K562 (cell line): ENCODE results near the gene USP10. TPM values are rescaled to one million over a fixed set of nuclear protein-coding genes. Genes with fewer than 3 reads are reported as not detected.

ENCODE experiments used
- ATAC-seq: fragments of 200-7000 bp; cut with Tn5 transposase; 3 replicates; pipeline ENCODE4 v1.9.1; 2020; ENCODE audit warnings: moderate library complexity
- BruUV-seq: library from RNA; stranded (reverse); fragments of 400-500 nt; replicated peaks from 2 replicates; lab custom pipeline; 2021; lab: Mats Ljungman, UMichigan
- CTCF ChIA-PET: fragments of 300-600 bp; formaldehyde crosslinking; extraction: SDS; loops from one replicate; lab custom pipeline; 2021; ENCODE audit warnings: low intra/inter-chr PET ratio; lab: Yijun Ruan, JAX
- POLR2A ChIA-PET: fragments of 300-600, 350-650 bp; sonication (Branson Sonifier 250); formaldehyde crosslinking; extraction: SDS; loops from one replicate; lab custom pipeline; 2021; ENCODE audit warnings: antibody characterized with exemption, inconsistent platforms; lab: Yijun Ruan, JAX
- DNase-seq, 4 experiments: peaks; one replicate each; pipeline versions ENCODE4 v3.0.0 to v3.0.0-alpha.2; 2011 to 2018; ENCODE audit warnings: low spot score in 3 of 4, mixed read lengths in 3 of 4; ENCODE audit errors: extremely low read depth in 1 of 4
- FAIRE-seq: peaks from 2 replicates; lab custom pipeline; 2011; peaks lifted over from hg19 to GRCh38; lab: Jason Lieb, UNC
- H2AFZ ChIP-seq: 2 replicates; pipeline ENCODE4 v1.6.0; 2011; ENCODE audit warnings: low read depth, low read length, control low read depth, inconsistent platforms
- H3K27ac ChIP-seq: fragments of 200-600 bp; 3 replicates; pipeline ENCODE4 v1.8.0; 2011; ENCODE audit warnings: low read depth, mild to moderate bottlenecking, control low read depth, inconsistent platforms, low read length, moderate library complexity, mixed read lengths; ENCODE audit errors: extremely low read depth
- H3K27me3 ChIP-seq, 2 experiments: fragments of 300-600 bp in 1 of 2; 2 replicates in 1 of 2; 3 replicates in 1 of 2; pipeline versions ENCODE4 v1.6.0 to v1.8.0; 2011; ENCODE audit warnings: inconsistent platforms in 2 of 2, low read length in 2 of 2, mild to moderate bottlenecking in 1 of 2, mixed read lengths in 1 of 2, moderate library complexity in 1 of 2; ENCODE audit not compliant: control insufficient read depth in 2 of 2, insufficient read depth in 2 of 2
- H3K36me3 ChIP-seq: fragments of 300-600 bp; 3 replicates; pipeline ENCODE4 v1.8.0; 2011; ENCODE audit warnings: mild to moderate bottlenecking, low read length, inconsistent platforms; ENCODE audit not compliant: control insufficient read depth, insufficient read depth
- H3K4me1 ChIP-seq, 2 experiments: fragments of 200-600 bp in 1 of 2; replicated peaks in 1 of 2; 2 replicates in 1 of 2; 3 replicates in 1 of 2; pipeline versions ENCODE4 v1.5.1 to v1.8.0; 2011; ENCODE audit warnings: inconsistent platforms in 2 of 2, low read length in 2 of 2, mild to moderate bottlenecking in 1 of 2, mixed read lengths in 1 of 2, moderate library complexity in 1 of 2; ENCODE audit not compliant: control insufficient read depth in 2 of 2, insufficient read depth in 2 of 2
- H3K4me2 ChIP-seq: 2 replicates; pipeline ENCODE4 v1.6.1; 2011; ENCODE audit warnings: low read length, control low read depth, inconsistent platforms, mixed read lengths; ENCODE audit not compliant: insufficient read depth
- H3K4me3 ChIP-seq: fragments of 200-600 bp; sonication (generic), shearing (Covaris generic); 2 replicates; pipeline ENCODE4 v1.5.1; 2016; ENCODE audit warnings: control low read depth, inconsistent platforms
- H3K79me2 ChIP-seq: fragments of 200-600 bp; 3 replicates; pipeline ENCODE4 v1.8.0; 2011; ENCODE audit warnings: low read length, inconsistent platforms; ENCODE audit not compliant: control insufficient read depth, insufficient read depth
- H3K9ac ChIP-seq, 2 experiments: 2 replicates each; pipeline versions ENCODE4 v1.6.0 to v1.6.1; 2011; ENCODE audit warnings: low read depth in 2 of 2, low read length in 2 of 2, control low read depth in 1 of 2, inconsistent platforms in 1 of 2, mild to moderate bottlenecking in 1 of 2, mixed read lengths in 1 of 2; ENCODE audit not compliant: insufficient read depth in 1 of 2
- H3K9me1 ChIP-seq: one replicate; pipeline ENCODE4 v1.6.0; 2011; ENCODE audit warnings: inconsistent platforms, mild to moderate bottlenecking, low read length, moderate library complexity; ENCODE audit not compliant: control insufficient read depth, insufficient read depth
- H3K9me3 ChIP-seq: replicated peaks from 2 replicates; pipeline ENCODE4 v1.5.1; 2011; ENCODE audit warnings: low read depth, low read length, inconsistent platforms; ENCODE audit not compliant: control insufficient read depth, insufficient read depth
- H4K20me1 ChIP-seq: replicated peaks from 2 replicates; pipeline ENCODE4 v1.6.1; 2011; ENCODE audit warnings: low read length, inconsistent platforms, mixed read lengths; ENCODE audit not compliant: control insufficient read depth, insufficient read depth
- EZH2 ChIP-seq: IDR thresholded peaks from 2 replicates; pipeline ENCODE4 v1.6.1; 2012; ENCODE audit warnings: low read depth, mild to moderate bottlenecking, inconsistent platforms, low read length, borderline replicate concordance
- HEY1 ChIP-seq: fragments of 250-450 bp; sonication (Bioruptor Pico); IDR thresholded peaks from 2 replicates; pipeline ENCODE4 v1.5.0; 2020; ENCODE audit warnings: mild to moderate bottlenecking, moderate library complexity, borderline replicate concordance
- WGBS: fragments of 100-300 bp; shearing (Covaris generic); methylation state at CpG from one replicate; pipeline ENCODE4 v1.1.6; 2016; ENCODE audit warnings: low coverage, mixed read lengths; ENCODE audit not compliant: insufficient coverage; ENCODE audit errors: missing lambda C conversion rate; 5-methylcytosine and 5-hydroxymethylcytosine counted together
- in situ Hi-C: fragments of 300-500 bp; cut with MboI; formaldehyde crosslinking; loops from 4 replicates; pipeline ENCODE4 v1.15.0; 2018; ENCODE audit warnings: inconsistent platforms, mixed read lengths
- intact Hi-C: fragments of 100-400 bp; cut with micrococcal nuclease; formaldehyde crosslinking; loops from 2 replicates; pipeline ENCODE4 v1.14.2; 2022
- polyA plus RNA-seq, 8 experiments: library from polyadenylated mRNA; depleted of rRNA in 4 of 8; stranded (reverse) in 5 of 8; unstranded in 3 of 8; fragments of >200 nt; fragmentation: Nextera tagmentation in 2 of 8; fragmentation: Illumina TruSeq in 1 of 8; extraction: Ambion mirVana in 2 of 8; extraction: Trizol in 1 of 8; gene quantifications; 2 replicates each; pipeline versions ENCODE4 v1.2.1 to v1.2.3, GENCODE V29; 2011 to 2014; ENCODE audit warnings: inconsistent platforms in 1 of 8, missing spikeins in 1 of 8
- total RNA-seq, 7 experiments: library from RNA; depleted of rRNA in 6 of 7; stranded (reverse); fragments of >200 nt in 6 of 7; fragmentation: Illumina TruSeq in 2 of 7; extraction: Trizol in 2 of 7; gene quantifications; 2 replicates each; pipeline versions ENCODE4 v1.2.1 to v1.2.3, GENCODE V29; 2011 to 2021; ENCODE audit warnings: low replicate concordance in 1 of 7
- TF ChIP-seq, protein P1 (sequence below): fragments of 450-650 bp; formaldehyde crosslinking; IDR thresholded peaks from 2 replicates; pipeline ENCODE4 v1.4.0; 2020; ENCODE audit warnings: mild to moderate bottlenecking, moderate library complexity
- TF ChIP-seq, protein P2 (sequence below): fragments of 200-600 bp; sonication (generic); IDR thresholded peaks from one replicate; pipeline ENCODE4 v1.6.1; 2012; ENCODE audit warnings: mild to moderate bottlenecking, low read depth, low read length, inconsistent platforms

USP10 gene
- total and polyA plus RNA-seq, 9 of the 15 experiments (the other 6 are each of a cell fraction or from before 2014, with no cell fraction given) = 61.7 to 197 (median 116) TPM

GRCh38 chr16:84827897-84828296, 128.1 kb downstream of the USP10 start:
- DNase-seq = no peak
- Histone ChIP-seq H3K4me1 (no peaks in the 10 kb centered on the region; a peak in 1 of 5 replicates), H3K9me3 (no peaks in the 10 kb centered on the region), H3K4me3 (no peak overlapping the region), H4K20me1 (peaks cover 12% of the 10 kb centered on the region; the same call in 1 of the 2 replicates), H3K4me2 (no peak overlapping the region), H3K79me2 (no peaks in the 10 kb centered on the region), H3K27me3 (peaks cover 60 to 76% of the 10 kb centered on the region in 2 experiments)
- 18% methylated on average over 15 of the region's 15 CpGs for WGBS
- no TSS peak for BruUV-seq
- POLR2A ChIA-PET = interaction anchor here (0.6 kb wide), 1 partner anchor 142 kb away, joined by 3 read pairs; no protein-coding TSS in a partner anchor
- TF ChIP-seq, protein P1, sequence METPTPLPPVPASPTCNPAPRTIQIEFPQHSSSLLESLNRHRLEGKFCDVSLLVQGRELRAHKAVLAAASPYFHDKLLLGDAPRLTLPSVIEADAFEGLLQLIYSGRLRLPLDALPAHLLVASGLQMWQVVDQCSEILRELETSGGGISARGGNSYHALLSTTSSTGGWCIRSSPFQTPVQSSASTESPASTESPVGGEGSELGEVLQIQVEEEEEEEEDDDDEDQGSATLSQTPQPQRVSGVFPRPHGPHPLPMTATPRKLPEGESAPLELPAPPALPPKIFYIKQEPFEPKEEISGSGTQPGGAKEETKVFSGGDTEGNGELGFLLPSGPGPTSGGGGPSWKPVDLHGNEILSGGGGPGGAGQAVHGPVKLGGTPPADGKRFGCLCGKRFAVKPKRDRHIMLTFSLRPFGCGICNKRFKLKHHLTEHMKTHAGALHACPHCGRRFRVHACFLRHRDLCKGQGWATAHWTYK = no peak
- TF ChIP-seq, protein P2, sequence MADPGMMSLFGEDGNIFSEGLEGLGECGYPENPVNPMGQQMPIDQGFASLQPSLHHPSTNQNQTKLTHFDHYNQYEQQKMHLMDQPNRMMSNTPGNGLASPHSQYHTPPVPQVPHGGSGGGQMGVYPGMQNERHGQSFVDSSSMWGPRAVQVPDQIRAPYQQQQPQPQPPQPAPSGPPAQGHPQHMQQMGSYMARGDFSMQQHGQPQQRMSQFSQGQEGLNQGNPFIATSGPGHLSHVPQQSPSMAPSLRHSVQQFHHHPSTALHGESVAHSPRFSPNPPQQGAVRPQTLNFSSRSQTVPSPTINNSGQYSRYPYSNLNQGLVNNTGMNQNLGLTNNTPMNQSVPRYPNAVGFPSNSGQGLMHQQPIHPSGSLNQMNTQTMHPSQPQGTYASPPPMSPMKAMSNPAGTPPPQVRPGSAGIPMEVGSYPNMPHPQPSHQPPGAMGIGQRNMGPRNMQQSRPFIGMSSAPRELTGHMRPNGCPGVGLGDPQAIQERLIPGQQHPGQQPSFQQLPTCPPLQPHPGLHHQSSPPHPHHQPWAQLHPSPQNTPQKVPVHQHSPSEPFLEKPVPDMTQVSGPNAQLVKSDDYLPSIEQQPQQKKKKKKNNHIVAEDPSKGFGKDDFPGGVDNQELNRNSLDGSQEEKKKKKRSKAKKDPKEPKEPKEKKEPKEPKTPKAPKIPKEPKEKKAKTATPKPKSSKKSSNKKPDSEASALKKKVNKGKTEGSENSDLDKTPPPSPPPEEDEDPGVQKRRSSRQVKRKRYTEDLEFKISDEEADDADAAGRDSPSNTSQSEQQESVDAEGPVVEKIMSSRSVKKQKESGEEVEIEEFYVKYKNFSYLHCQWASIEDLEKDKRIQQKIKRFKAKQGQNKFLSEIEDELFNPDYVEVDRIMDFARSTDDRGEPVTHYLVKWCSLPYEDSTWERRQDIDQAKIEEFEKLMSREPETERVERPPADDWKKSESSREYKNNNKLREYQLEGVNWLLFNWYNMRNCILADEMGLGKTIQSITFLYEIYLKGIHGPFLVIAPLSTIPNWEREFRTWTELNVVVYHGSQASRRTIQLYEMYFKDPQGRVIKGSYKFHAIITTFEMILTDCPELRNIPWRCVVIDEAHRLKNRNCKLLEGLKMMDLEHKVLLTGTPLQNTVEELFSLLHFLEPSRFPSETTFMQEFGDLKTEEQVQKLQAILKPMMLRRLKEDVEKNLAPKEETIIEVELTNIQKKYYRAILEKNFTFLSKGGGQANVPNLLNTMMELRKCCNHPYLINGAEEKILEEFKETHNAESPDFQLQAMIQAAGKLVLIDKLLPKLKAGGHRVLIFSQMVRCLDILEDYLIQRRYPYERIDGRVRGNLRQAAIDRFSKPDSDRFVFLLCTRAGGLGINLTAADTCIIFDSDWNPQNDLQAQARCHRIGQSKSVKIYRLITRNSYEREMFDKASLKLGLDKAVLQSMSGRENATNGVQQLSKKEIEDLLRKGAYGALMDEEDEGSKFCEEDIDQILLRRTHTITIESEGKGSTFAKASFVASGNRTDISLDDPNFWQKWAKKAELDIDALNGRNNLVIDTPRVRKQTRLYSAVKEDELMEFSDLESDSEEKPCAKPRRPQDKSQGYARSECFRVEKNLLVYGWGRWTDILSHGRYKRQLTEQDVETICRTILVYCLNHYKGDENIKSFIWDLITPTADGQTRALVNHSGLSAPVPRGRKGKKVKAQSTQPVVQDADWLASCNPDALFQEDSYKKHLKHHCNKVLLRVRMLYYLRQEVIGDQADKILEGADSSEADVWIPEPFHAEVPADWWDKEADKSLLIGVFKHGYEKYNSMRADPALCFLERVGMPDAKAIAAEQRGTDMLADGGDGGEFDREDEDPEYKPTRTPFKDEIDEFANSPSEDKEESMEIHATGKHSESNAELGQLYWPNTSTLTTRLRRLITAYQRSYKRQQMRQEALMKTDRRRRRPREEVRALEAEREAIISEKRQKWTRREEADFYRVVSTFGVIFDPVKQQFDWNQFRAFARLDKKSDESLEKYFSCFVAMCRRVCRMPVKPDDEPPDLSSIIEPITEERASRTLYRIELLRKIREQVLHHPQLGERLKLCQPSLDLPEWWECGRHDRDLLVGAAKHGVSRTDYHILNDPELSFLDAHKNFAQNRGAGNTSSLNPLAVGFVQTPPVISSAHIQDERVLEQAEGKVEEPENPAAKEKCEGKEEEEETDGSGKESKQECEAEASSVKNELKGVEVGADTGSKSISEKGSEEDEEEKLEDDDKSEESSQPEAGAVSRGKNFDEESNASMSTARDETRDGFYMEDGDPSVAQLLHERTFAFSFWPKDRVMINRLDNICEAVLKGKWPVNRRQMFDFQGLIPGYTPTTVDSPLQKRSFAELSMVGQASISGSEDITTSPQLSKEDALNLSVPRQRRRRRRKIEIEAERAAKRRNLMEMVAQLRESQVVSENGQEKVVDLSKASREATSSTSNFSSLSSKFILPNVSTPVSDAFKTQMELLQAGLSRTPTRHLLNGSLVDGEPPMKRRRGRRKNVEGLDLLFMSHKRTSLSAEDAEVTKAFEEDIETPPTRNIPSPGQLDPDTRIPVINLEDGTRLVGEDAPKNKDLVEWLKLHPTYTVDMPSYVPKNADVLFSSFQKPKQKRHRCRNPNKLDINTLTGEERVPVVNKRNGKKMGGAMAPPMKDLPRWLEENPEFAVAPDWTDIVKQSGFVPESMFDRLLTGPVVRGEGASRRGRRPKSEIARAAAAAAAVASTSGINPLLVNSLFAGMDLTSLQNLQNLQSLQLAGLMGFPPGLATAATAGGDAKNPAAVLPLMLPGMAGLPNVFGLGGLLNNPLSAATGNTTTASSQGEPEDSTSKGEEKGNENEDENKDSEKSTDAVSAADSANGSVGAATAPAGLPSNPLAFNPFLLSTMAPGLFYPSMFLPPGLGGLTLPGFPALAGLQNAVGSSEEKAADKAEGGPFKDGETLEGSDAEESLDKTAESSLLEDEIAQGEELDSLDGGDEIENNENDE = no peak
- TF ChIP-seq HEY1 (no peak), EZH2 (0 out of 2 replicates have a peak, but pooled peaks have one; percentile 9)
- TF ChIP-seq, all 486 proteins: peak for 1
- in situ Hi-C loops = no loop called here
- CTCF ChIA-PET = no interaction called here
- no peak overlapping the region for H2AFZ ChIP-seq
- H3K9ac ChIP-seq = no peak overlapping the region
- no peaks in the 10 kb centered on the region for H3K36me3 ChIP-seq
- no peak for FAIRE-seq
- no peaks in the 10 kb centered on the region for H3K9me1 ChIP-seq
- H3K27ac ChIP-seq = no peak overlapping the region
- intact Hi-C loops = no loop called here
- ATAC-seq = no peak
